ENCODE measurements around the gene RANBP3. TPM values are rescaled to one million over a fixed set of nuclear protein-coding genes. Genes with fewer than 3 reads are reported as not detected.

The RANBP3 gene
- total and polyA plus RNA-seq, 7 donors, result 40.5 to 71.7 (median 48.7) TPM

GRCh38 chr19:5955636-5955935 is 22.4 kb downstream of the RANBP3 start:
- H3K4me1 ChIP-seq, result peaks cover 63% of the 10 kb centered on the region
- peaks cover 0 to 4% of the 10 kb centered on the region in 2 donors for H3K36me3 ChIP-seq (ENCODE audit: insufficient read depth in 1 of 2, low read depth in 1 of 2)
- DNase-seq, result no peak
- WGBS, 3 donors, result 58 to 85% (median 61%) methylated on average over 3 of the region's 3 CpGs
- intact Hi-C loops (cut with DNase I), result no loop called here
- ATAC-seq, result no peak
- H3K27me3 ChIP-seq (ENCODE audit: insufficient read depth in 3 of 3, low read length in 2 of 3), result no peaks in the 10 kb centered on the region
- peak overlapping the region; percentile 64 for H3K27ac ChIP-seq
- H3K9me3 ChIP-seq, result no peaks in the 10 kb centered on the region
- no peak overlapping the region for H3K4me3 ChIP-seq
- no peak for TF ChIP-seq CTCF (IDR thresholded peaks at IDR 0.05)

DNA sequence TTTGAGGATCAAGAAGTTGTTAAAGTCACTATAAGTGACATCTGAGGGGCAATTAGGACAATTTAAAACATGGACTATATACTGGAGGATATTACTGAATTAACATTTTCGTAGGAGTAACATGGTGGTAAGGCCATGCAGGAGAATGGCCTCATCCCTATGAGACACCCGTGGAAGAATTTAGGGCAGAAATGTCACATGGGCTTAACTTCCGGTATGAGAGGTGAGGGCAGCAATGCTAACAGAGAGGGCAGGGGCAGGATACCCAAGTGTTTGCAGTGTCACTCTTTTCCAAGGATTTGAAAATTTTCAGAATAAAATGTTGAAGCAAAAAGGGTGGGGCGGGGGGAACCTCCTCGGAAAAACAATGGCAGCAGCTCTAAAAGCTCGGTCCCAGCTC is 23.6 kb downstream of the RANBP3 start:
- Histone ChIP-seq H3K27ac (peak overlapping the region; percentile 64), H3K36me3 (ENCODE audit: insufficient read depth in 1 of 2, low read depth in 1 of 2) (peaks cover 0 to 4% of the 10 kb centered on the region in 2 donors), H3K4me3 (peak overlapping the region; percentile 8), H3K27me3 (ENCODE audit: insufficient read depth in 3 of 3, low read length in 2 of 3) (no peaks in the 10 kb centered on the region), H3K4me1 (peaks cover 61% of the 10 kb centered on the region), H3K9me3 (no peaks in the 10 kb centered on the region)
- TF ChIP-seq CTCF (IDR thresholded peaks at IDR 0.05), result no peak
- intact Hi-C loops (cut with DNase I), result no loop called here
- 45 to 56% (median 54%) methylated on average over 6 of the region's 6 CpGs for WGBS, 3 donors
- DNase-seq, result no peak
- peak; percentile 49 to 68 (median 64) for ATAC-seq

GRCh38 chr19:5953680-5954213 is 24.2 kb downstream of the RANBP3 start:
- H3K27ac ChIP-seq, result peak overlapping the region; percentile 64
- intact Hi-C loops (cut with DNase I), result no loop called here
- H3K36me3 ChIP-seq (ENCODE audit: insufficient read depth in 1 of 2, low read depth in 1 of 2), result peaks cover 0 to 4% of the 10 kb centered on the region in 2 donors
- DNase-seq (no peak), ATAC-seq (peak in 3 of 4 donors; percentile 14 to 46 (median 25))
- H3K27me3 ChIP-seq (ENCODE audit: insufficient read depth in 3 of 3, low read length in 2 of 3), result no peaks in the 10 kb centered on the region
- TF ChIP-seq CTCF (IDR thresholded peaks at IDR 0.05), result no peak
- H3K4me1 ChIP-seq, result peaks cover 60% of the 10 kb centered on the region
- peak overlapping the region; percentile 8 for H3K4me3 ChIP-seq
- H3K9me3 ChIP-seq, result no peaks in the 10 kb centered on the region
- 38 to 61% (median 48%) methylated on average over 17 of the region's 17 CpGs for WGBS, 3 donors

DNA sequence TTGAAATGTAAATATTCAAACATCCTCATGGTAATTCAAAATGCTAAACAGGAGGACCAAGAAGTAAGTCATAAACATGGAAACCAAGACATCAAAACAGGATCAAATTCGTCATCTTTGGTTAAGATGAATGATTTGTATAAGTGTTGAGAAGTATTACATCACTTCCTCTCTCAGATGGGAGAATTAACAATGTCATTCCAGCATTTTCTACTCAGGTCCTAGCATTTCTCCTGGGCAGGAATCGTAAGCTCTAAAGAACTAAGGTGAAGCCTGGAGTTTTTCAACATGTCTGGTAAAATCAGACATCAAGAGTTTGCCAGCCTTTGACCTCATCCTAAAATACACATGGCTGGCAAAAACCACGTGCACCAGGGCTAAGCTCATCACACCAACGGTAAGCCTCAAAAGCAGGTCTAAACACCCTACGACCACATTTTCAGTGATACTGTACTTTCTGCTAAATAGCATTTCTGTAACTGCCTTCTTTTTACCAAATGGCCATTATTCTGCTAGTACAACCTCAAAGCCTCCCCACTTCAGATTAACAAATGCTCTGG is 24.8 kb downstream of the RANBP3 start:
- no peak for DNase-seq
- Histone ChIP-seq H3K36me3 (ENCODE audit: insufficient read depth in 1 of 2, low read depth in 1 of 2) (peaks cover 0 to 4% of the 10 kb centered on the region in 2 donors), H3K27ac (peak overlapping the region; percentile 64)

More for the DNA sequence above, 24.8 kb downstream of the RANBP3 start:
- intact Hi-C loops (cut with DNase I), result no loop called here
- Histone ChIP-seq H3K9me3 (no peaks in the 10 kb centered on the region), H3K27me3 (ENCODE audit: insufficient read depth in 3 of 3, low read length in 2 of 3) (no peaks in the 10 kb centered on the region), H3K4me1 (peaks cover 58% of the 10 kb centered on the region), H3K4me3 (no peak overlapping the region)
- TF ChIP-seq CTCF (IDR thresholded peaks at IDR 0.05), result no peak
- WGBS, 3 donors, result 59 to 75% (median 66%) methylated on average over 5 of the region's 5 CpGs
- no peak for ATAC-seq

Measured in psoas muscle (tissue), 8 donors.